ENCODE data around the gene MYBPHL. TPM values are rescaled to one million over a fixed set of nuclear protein-coding genes. Genes with fewer than 3 reads are reported as not detected.

The MYBPHL gene
- 0.29 TPM in 1 of 2 replicates, not detected in the other for total RNA-seq
- long read RNA-seq, result 0 reads

GRCh38 chr1:109306832-109307273, at the start of gene MYBPHL:
Gene MYBPHL (minus strand): TSS chr1:109307011. CDS start chr1:109306991, 20 bp downstream.
- DNase-seq (ENCODE audit: low spot score, unreplicated experiment), result no peak
- H3K9me3 Mint-ChIP-seq (ENCODE audit: low read depth), result no peaks in the 10 kb centered on the region
- peaks cover 17% of the 10 kb centered on the region for H3K4me1 Mint-ChIP-seq (ENCODE audit: low read depth)
- H3K36me3 Mint-ChIP-seq (ENCODE audit: insufficient read depth), result peaks cover 4% of the 10 kb centered on the region
- no peaks in the 10 kb centered on the region for H3K27me3 Mint-ChIP-seq
- TF ChIP-seq CTCF (IDR thresholded peaks at IDR 0.05; ENCODE audit: unreplicated experiment), result no peak
- no peak within 1 kb of the TSS for H3K4me3 Mint-ChIP-seq (ENCODE audit: low read depth)
- H3K27ac Mint-ChIP-seq, result peak within 1 kb of the TSS; percentile 80

GRCh38 chr1:109356505-109356904, 49.7 kb upstream of the MYBPHL start:
- H3K4me1 Mint-ChIP-seq (ENCODE audit: low read depth), result no peaks in the 10 kb centered on the region
- TF ChIP-seq CTCF (IDR thresholded peaks at IDR 0.05; ENCODE audit: unreplicated experiment), result no peak
- no peak overlapping the region for H3K27ac Mint-ChIP-seq
- no peaks in the 10 kb centered on the region for H3K9me3 Mint-ChIP-seq (ENCODE audit: low read depth)
- DNase-seq (ENCODE audit: low spot score, unreplicated experiment), result no peak
- no peaks in the 10 kb centered on the region for H3K27me3 Mint-ChIP-seq
- H3K36me3 Mint-ChIP-seq (ENCODE audit: insufficient read depth), result peaks cover 5% of the 10 kb centered on the region
- H3K4me3 Mint-ChIP-seq (ENCODE audit: low read depth), result no peak overlapping the region

GRCh38 chr1:109354929-109355328, 48.1 kb upstream of the MYBPHL start:
- DNase-seq (ENCODE audit: low spot score, unreplicated experiment), result no peak
- Mint-ChIP-seq H3K4me3 (ENCODE audit: low read depth) (no peak overlapping the region), H3K36me3 (ENCODE audit: insufficient read depth) (peaks cover 8% of the 10 kb centered on the region), H3K4me1 (ENCODE audit: low read depth) (no peaks in the 10 kb centered on the region), H3K9me3 (ENCODE audit: low read depth) (no peaks in the 10 kb centered on the region), H3K27me3 (no peaks in the 10 kb centered on the region), H3K27ac (no peak overlapping the region)
- no peak for TF ChIP-seq CTCF (IDR thresholded peaks at IDR 0.05; ENCODE audit: unreplicated experiment)

- H3K27me3 Mint-ChIP-seq, result no peaks in the 10 kb centered on the region
- no peak for TF ChIP-seq CTCF (IDR thresholded peaks at IDR 0.05; ENCODE audit: unreplicated experiment)
- H3K27ac Mint-ChIP-seq, result no peak overlapping the region
- no peaks in the 10 kb centered on the region for H3K9me3 Mint-ChIP-seq (ENCODE audit: low read depth)
- H3K4me1 Mint-ChIP-seq (ENCODE audit: low read depth), result no peaks in the 10 kb centered on the region
- peaks cover 21% of the 10 kb centered on the region for H3K36me3 Mint-ChIP-seq (ENCODE audit: insufficient read depth)
- DNase-seq (ENCODE audit: low spot score, unreplicated experiment), result no peak
- H3K4me3 Mint-ChIP-seq (ENCODE audit: low read depth), result no peak overlapping the region
Measured at GRCh38 chr1:109351457-109351856, 44.6 kb upstream of the MYBPHL start.

- Mint-ChIP-seq H3K4me1 (ENCODE audit: low read depth) (no peaks in the 10 kb centered on the region), H3K36me3 (ENCODE audit: insufficient read depth) (peaks cover 22% of the 10 kb centered on the region), H3K27me3 (no peaks in the 10 kb centered on the region), H3K27ac (no peak overlapping the region), H3K9me3 (ENCODE audit: low read depth) (no peaks in the 10 kb centered on the region), H3K4me3 (ENCODE audit: low read depth) (no peak overlapping the region)
- DNase-seq (ENCODE audit: low spot score, unreplicated experiment), result no peak
- no peak for TF ChIP-seq CTCF (IDR thresholded peaks at IDR 0.05; ENCODE audit: unreplicated experiment)
Measured at GRCh38 chr1:109350655-109351054, 43.8 kb upstream of the MYBPHL start.
